Left lung (tissue), 10 donors: ENCODE results near the gene CKS2. TPM values are rescaled to one million over a fixed set of nuclear protein-coding genes. Genes with fewer than 3 reads are reported as not detected.

Source experiments
- ATAC-seq: fragments of 200-7000 bp; cut with Tn5 transposase; one replicate; pipeline ENCODE4 v1.9.1; 2020; ENCODE audit warnings: moderate library complexity
- DNase-seq, 4 donors: peaks; one replicate each; pipeline ENCODE4 v3.0.0-alpha.2; 2013 to 2020
- H3K27ac ChIP-seq, 2 donors: fragments of 200-600 bp; sonication (generic) in 1 of 2; one replicate each; pipeline versions ENCODE4 v1.5.0 to v1.8.0; 2020 to 2021
- H3K27me3 ChIP-seq, 2 donors: fragments of 200-600 bp; sonication (generic) in 1 of 2; one replicate each; pipeline versions ENCODE4 v1.5.0 to v1.8.0; 2020 to 2021
- H3K36me3 ChIP-seq, 2 donors: fragments of 200-600 bp; sonication (generic) in 1 of 2; one replicate each; pipeline versions ENCODE4 v1.5.0 to v1.8.0; 2020 to 2021
- H3K4me1 ChIP-seq, 2 donors: fragments of 200-600 bp; one replicate each; pipeline ENCODE4 v1.8.0; 2021
- H3K4me3 ChIP-seq, 2 donors: fragments of 200-600 bp; sonication (generic) in 1 of 2; one replicate each; pipeline versions ENCODE4 v1.5.0 to v1.8.0; 2020 to 2021; ENCODE audit warnings: mild to moderate bottlenecking in 1 of 2
- H3K9me3 ChIP-seq, 2 donors: fragments of 200-600 bp; sonication (generic) in 1 of 2; one replicate each; pipeline versions ENCODE4 v1.5.0 to v1.8.0; 2020 to 2021
- CTCF ChIP-seq, 2 donors: fragments of 200-600 bp; sonication (generic) in 1 of 2; IDR thresholded peaks; one replicate each; pipeline versions ENCODE4 v1.5.0 to v1.8.0; 2021; ENCODE audit warnings: antibody characterized with exemption in 2 of 2
- intact Hi-C, 2 donors: fragments of 100-400 bp; cut with DNase I; formaldehyde crosslinking; loops; one replicate each; pipeline versions ENCODE4 v1.11.2 to v1.14.2; 2022
- polyA plus RNA-seq, 6 donors: library from polyadenylated mRNA; unstranded; fragments of 120-200 nt; gene quantifications; one replicate each; pipeline ENCODE4 v1.2.1, GENCODE V29; 2013; ENCODE audit not compliant: insufficient read length in 6 of 6
- total RNA-seq, 2 donors: library from RNA; stranded (reverse); fragmentation: NEBNext Ultra II Directional; extraction: Animal tissue kit (Norgen Biotek cat#: 25700); gene quantifications; one replicate each; pipeline ENCODE4 v1.2.1, GENCODE V29; 2021
- donor health status: DM: no; HTN: yes; CAD: no.
- donor health status: DM: no; HTN: no; CAD: no.

The CKS2 gene
- total and polyA plus RNA-seq, 8 donors = 43.1 to 127 (median 74.6) TPM

GRCh38 chr9:89319015-89319905, 8.3 kb downstream of the CKS2 start:
- TF ChIP-seq CTCF (IDR thresholded peaks at IDR 0.05) = no peak
- Histone ChIP-seq H3K27me3 (no peaks in the 10 kb centered on the region), H3K9me3 (no peaks in the 10 kb centered on the region), H3K36me3 (peaks cover 0 to 14% of the 10 kb centered on the region in 2 donors), H3K4me1 (peaks cover 15 to 68% of the 10 kb centered on the region in 2 donors), H3K27ac (peak overlapping the region; percentile 99 to 100), H3K4me3 (peak overlapping the region; percentile 41 to 59)
- DNase-seq = peak in 1 of 4 donors; percentile 13
- peak; percentile 4 for ATAC-seq
- intact Hi-C loops = loop anchor here in 1 of 2 donors (5.0 kb wide), 1 partner anchor 228 kb away; no protein-coding TSS in a partner anchor

GRCh38 chr9:89323390-89323789, 12.4 kb downstream of the CKS2 start:
- Histone ChIP-seq H3K4me3 (no peak overlapping the region), H3K4me1 (peaks cover 5 to 53% of the 10 kb centered on the region in 2 donors), H3K27ac (no peak overlapping the region), H3K27me3 (no peaks in the 10 kb centered on the region), H3K36me3 (peaks cover 0 to 31% of the 10 kb centered on the region in 2 donors), H3K9me3 (no peaks in the 10 kb centered on the region)
- ATAC-seq (no peak), DNase-seq (no peak)
- TF ChIP-seq CTCF (IDR thresholded peaks at IDR 0.05) = no peak
- intact Hi-C loops = no loop called here

GRCh38 chr9:89325733-89326132, 14.7 kb downstream of the CKS2 start:
- ATAC-seq = no peak
- TF ChIP-seq CTCF (IDR thresholded peaks at IDR 0.05) = no peak
- no peaks in the 10 kb centered on the region for H3K9me3 ChIP-seq
- H3K27me3 ChIP-seq = no peaks in the 10 kb centered on the region
- H3K36me3 ChIP-seq = peaks cover 0 to 55% of the 10 kb centered on the region in 2 donors
- peaks cover 0 to 36% of the 10 kb centered on the region in 2 donors for H3K4me1 ChIP-seq
- H3K4me3 ChIP-seq = no peak overlapping the region
- DNase-seq = no peak
- no peak overlapping the region for H3K27ac ChIP-seq
- intact Hi-C loops = no loop called here

- Histone ChIP-seq H3K27ac (no peak overlapping the region), H3K9me3 (no peaks in the 10 kb centered on the region), H3K4me1 (peaks cover 0 to 13% of the 10 kb centered on the region in 2 donors), H3K36me3 (peaks cover 0 to 77% of the 10 kb centered on the region in 2 donors), H3K27me3 (no peaks in the 10 kb centered on the region), H3K4me3 (no peak overlapping the region)
- no peak for TF ChIP-seq CTCF (IDR thresholded peaks at IDR 0.05)
- DNase-seq = no peak
- no peak for ATAC-seq
- intact Hi-C loops = no loop called here
Measured at GRCh38 chr9:89328064-89328463, 17.1 kb downstream of the CKS2 start.

GRCh38 chr9:89329917-89330316, 18.9 kb downstream of the CKS2 start:
- DNase-seq = no peak
- no peaks in the 10 kb centered on the region for H3K4me1 ChIP-seq
- H3K9me3 ChIP-seq = no peaks in the 10 kb centered on the region
- TF ChIP-seq CTCF (IDR thresholded peaks at IDR 0.05) = no peak
- no peaks in the 10 kb centered on the region for H3K27me3 ChIP-seq
- no peak overlapping the region for H3K4me3 ChIP-seq
- no peak overlapping the region for H3K27ac ChIP-seq
- peaks cover 0 to 95% of the 10 kb centered on the region in 2 donors for H3K36me3 ChIP-seq
- intact Hi-C loops = no loop called here
- ATAC-seq = no peak
